Measurements from ENCODE around the gene ZNF641.
"Not testable (repeated sequence)": the region's sequence is repeated elsewhere in the genome, so short reads cannot be mapped to it uniquely, and the experiment has no call there.

Gene ZNF641

GRCh38 chr12:48334808-48335207 is 15.9 kb downstream of the ZNF641 start:
- H3K9ac ChIP-seq (ENCODE audit: low read length in 2 of 2), result no peak overlapping the region
- H3K36me3 ChIP-seq (ENCODE audit: control insufficient read depth in 2 of 2, insufficient read depth in 2 of 2, low read length in 2 of 2), result no peaks in the 10 kb centered on the region
- no peak overlapping the region for H3K4me3 ChIP-seq (ENCODE audit: low read length in 2 of 2)
- no peaks in the 10 kb centered on the region for H3K27me3 ChIP-seq (ENCODE audit: control insufficient read depth in 1 of 2, insufficient read depth in 2 of 2, low read length in 2 of 2)
- no peaks in the 10 kb centered on the region for H3K9me3 ChIP-seq (ENCODE audit: control insufficient read depth in 2 of 2, low read length in 2 of 2)
- H3K27ac ChIP-seq (ENCODE audit: low read length), result no peak overlapping the region
- H3K4me1 ChIP-seq (ENCODE audit: control insufficient read depth, insufficient read depth, low read length), result no peaks in the 10 kb centered on the region

GRCh38 chr12:48333680-48334079 is 17.0 kb downstream of the ZNF641 start:
- not testable (repeated sequence) for H3K4me3 ChIP-seq (ENCODE audit: low read length in 2 of 2); H3K27me3 ChIP-seq (ENCODE audit: control insufficient read depth in 1 of 2, insufficient read depth in 2 of 2, low read length in 2 of 2); H3K27ac ChIP-seq (ENCODE audit: low read length); H3K9me3 ChIP-seq (ENCODE audit: control insufficient read depth in 2 of 2, low read length in 2 of 2); H3K4me1 ChIP-seq (ENCODE audit: control insufficient read depth, insufficient read depth, low read length); H3K36me3 ChIP-seq (ENCODE audit: control insufficient read depth in 2 of 2, insufficient read depth in 2 of 2, low read length in 2 of 2); H3K9ac ChIP-seq (ENCODE audit: low read length in 2 of 2)

GRCh38 chr12:48331399-48331798 is 19.3 kb downstream of the ZNF641 start:
- Histone ChIP-seq H3K9me3 (ENCODE audit: control insufficient read depth in 2 of 2, low read length in 2 of 2) (no peaks in the 10 kb centered on the region), H3K4me3 (ENCODE audit: low read length in 2 of 2) (no peak overlapping the region), H3K27ac (ENCODE audit: low read length) (no peak overlapping the region), H3K36me3 (ENCODE audit: control insufficient read depth in 2 of 2, insufficient read depth in 2 of 2, low read length in 2 of 2) (no peaks in the 10 kb centered on the region), H3K9ac (ENCODE audit: low read length in 2 of 2) (no peak overlapping the region), H3K4me1 (ENCODE audit: control insufficient read depth, insufficient read depth, low read length) (no peaks in the 10 kb centered on the region), H3K27me3 (ENCODE audit: control insufficient read depth in 1 of 2, insufficient read depth in 2 of 2, low read length in 2 of 2) (no peaks in the 10 kb centered on the region)

GRCh38 chr12:48329199-48329939 is 21.4 kb downstream of the ZNF641 start:
- Histone ChIP-seq H3K9me3 (ENCODE audit: control insufficient read depth in 2 of 2, low read length in 2 of 2) (no peaks in the 10 kb centered on the region), H3K36me3 (ENCODE audit: control insufficient read depth in 2 of 2, insufficient read depth in 2 of 2, low read length in 2 of 2) (no peaks in the 10 kb centered on the region), H3K4me3 (ENCODE audit: low read length in 2 of 2) (no peak overlapping the region), H3K27me3 (ENCODE audit: control insufficient read depth in 1 of 2, insufficient read depth in 2 of 2, low read length in 2 of 2) (no peaks in the 10 kb centered on the region), H3K4me1 (ENCODE audit: control insufficient read depth, insufficient read depth, low read length) (no peaks in the 10 kb centered on the region), H3K9ac (ENCODE audit: low read length in 2 of 2) (no peak overlapping the region), H3K27ac (ENCODE audit: low read length) (no peak overlapping the region)

- Histone ChIP-seq H3K27ac (ENCODE audit: low read length) (no peak overlapping the region), H3K9me3 (ENCODE audit: control insufficient read depth in 2 of 2, low read length in 2 of 2) (peaks cover 0 to 4% of the 10 kb centered on the region in 2 donors), H3K9ac (ENCODE audit: low read length in 2 of 2) (no peak overlapping the region), H3K27me3 (ENCODE audit: control insufficient read depth in 1 of 2, insufficient read depth in 2 of 2, low read length in 2 of 2) (no peaks in the 10 kb centered on the region), H3K4me3 (ENCODE audit: low read length in 2 of 2) (no peak overlapping the region), H3K4me1 (ENCODE audit: control insufficient read depth, insufficient read depth, low read length) (no peaks in the 10 kb centered on the region), H3K36me3 (ENCODE audit: control insufficient read depth in 2 of 2, insufficient read depth in 2 of 2, low read length in 2 of 2) (no peaks in the 10 kb centered on the region)
Measured at GRCh38 chr12:48316491-48316890, 34.2 kb downstream of the ZNF641 start.

- H3K9ac ChIP-seq (ENCODE audit: low read length in 2 of 2), result no peak overlapping the region
- H3K36me3 ChIP-seq (ENCODE audit: control insufficient read depth in 2 of 2, insufficient read depth in 2 of 2, low read length in 2 of 2), result no peaks in the 10 kb centered on the region
- peaks cover 0 to 2% of the 10 kb centered on the region in 2 donors for H3K9me3 ChIP-seq (ENCODE audit: control insufficient read depth in 2 of 2, low read length in 2 of 2)
- no peak overlapping the region for H3K4me3 ChIP-seq (ENCODE audit: low read length in 2 of 2)
- no peaks in the 10 kb centered on the region for H3K27me3 ChIP-seq (ENCODE audit: control insufficient read depth in 1 of 2, insufficient read depth in 2 of 2, low read length in 2 of 2)
- H3K4me1 ChIP-seq (ENCODE audit: control insufficient read depth, insufficient read depth, low read length), result no peaks in the 10 kb centered on the region
- H3K27ac ChIP-seq (ENCODE audit: low read length), result no peak overlapping the region
Measured at GRCh38 chr12:48311313-48311712, 39.4 kb downstream of the ZNF641 start.

- Histone ChIP-seq H3K36me3 (ENCODE audit: control insufficient read depth in 2 of 2, insufficient read depth in 2 of 2, low read length in 2 of 2) (no peaks in the 10 kb centered on the region), H3K9ac (ENCODE audit: low read length in 2 of 2) (no peak overlapping the region), H3K9me3 (ENCODE audit: control insufficient read depth in 2 of 2, low read length in 2 of 2) (no peaks in the 10 kb centered on the region), H3K27me3 (ENCODE audit: control insufficient read depth in 1 of 2, insufficient read depth in 2 of 2, low read length in 2 of 2) (no peaks in the 10 kb centered on the region), H3K4me1 (ENCODE audit: control insufficient read depth, insufficient read depth, low read length) (no peaks in the 10 kb centered on the region), H3K4me3 (ENCODE audit: low read length in 2 of 2) (no peak overlapping the region), H3K27ac (ENCODE audit: low read length) (no peak overlapping the region)
Measured at GRCh38 chr12:48307269-48307668, 43.5 kb downstream of the ZNF641 start.

- Histone ChIP-seq H3K27ac (ENCODE audit: low read length) (no peak overlapping the region), H3K9me3 (ENCODE audit: control insufficient read depth in 2 of 2, low read length in 2 of 2) (no peaks in the 10 kb centered on the region), H3K9ac (ENCODE audit: low read length in 2 of 2) (no peak overlapping the region), H3K4me3 (ENCODE audit: low read length in 2 of 2) (no peak overlapping the region), H3K27me3 (ENCODE audit: control insufficient read depth in 1 of 2, insufficient read depth in 2 of 2, low read length in 2 of 2) (no peaks in the 10 kb centered on the region), H3K36me3 (ENCODE audit: control insufficient read depth in 2 of 2, insufficient read depth in 2 of 2, low read length in 2 of 2) (no peaks in the 10 kb centered on the region), H3K4me1 (ENCODE audit: control insufficient read depth, insufficient read depth, low read length) (no peaks in the 10 kb centered on the region)
Measured at GRCh38 chr12:48305190-48305589, 45.5 kb downstream of the ZNF641 start.

- no peak overlapping the region for H3K27ac ChIP-seq (ENCODE audit: low read length)
- H3K4me1 ChIP-seq (ENCODE audit: control insufficient read depth, insufficient read depth, low read length), result no peaks in the 10 kb centered on the region
Measured at GRCh38 chr12:48302161-48302911, 48.4 kb downstream of the ZNF641 start.

GRCh38 chr12:48300774-48301173 is 49.9 kb downstream of the ZNF641 start:
- no peaks in the 10 kb centered on the region for H3K4me1 ChIP-seq (ENCODE audit: control insufficient read depth, insufficient read depth, low read length)
- H3K9me3 ChIP-seq (ENCODE audit: control insufficient read depth in 2 of 2, low read length in 2 of 2), result no peaks in the 10 kb centered on the region
- H3K4me3 ChIP-seq (ENCODE audit: low read length in 2 of 2), result no peak overlapping the region
- no peak overlapping the region for H3K9ac ChIP-seq (ENCODE audit: low read length in 2 of 2)
- H3K36me3 ChIP-seq (ENCODE audit: control insufficient read depth in 2 of 2, insufficient read depth in 2 of 2, low read length in 2 of 2), result no peaks in the 10 kb centered on the region
- no peaks in the 10 kb centered on the region for H3K27me3 ChIP-seq (ENCODE audit: control insufficient read depth in 1 of 2, insufficient read depth in 2 of 2, low read length in 2 of 2)
- H3K27ac ChIP-seq (ENCODE audit: low read length), result no peak overlapping the region

More at GRCh38 chr12:48302161-48302911, 48.4 kb downstream of the ZNF641 start:
- H3K4me3 ChIP-seq (ENCODE audit: low read length in 2 of 2), result no peak overlapping the region
- no peak overlapping the region for H3K9ac ChIP-seq (ENCODE audit: low read length in 2 of 2)
- no peaks in the 10 kb centered on the region for H3K9me3 ChIP-seq (ENCODE audit: control insufficient read depth in 2 of 2, low read length in 2 of 2)
- H3K27me3 ChIP-seq (ENCODE audit: control insufficient read depth in 1 of 2, insufficient read depth in 2 of 2, low read length in 2 of 2), result no peaks in the 10 kb centered on the region
- H3K36me3 ChIP-seq (ENCODE audit: control insufficient read depth in 2 of 2, insufficient read depth in 2 of 2, low read length in 2 of 2), result no peaks in the 10 kb centered on the region

Measured in stomach smooth muscle (tissue), 2 donors.